RWPE1 (cell line): ENCODE data around the gene SPATC1L.

ENCODE experiments used
- CTCF ChIA-PET: fragments of 350-600 bp; sonication (Branson Sonifier 250); formaldehyde crosslinking; extraction: SDS; loops from one replicate; lab custom pipeline; 2021; lab: Yijun Ruan, JAX
- POLR2A ChIA-PET: fragments of 400-600 bp; formaldehyde crosslinking; extraction: SDS; loops from one replicate; lab custom pipeline; 2020; ENCODE audit warnings: antibody characterized with exemption; ENCODE audit not compliant: low non-redundant PET; lab: Yijun Ruan, JAX
- DNase-seq: peaks from one replicate; pipeline ENCODE4 v3.0.0; 2012; ENCODE audit warnings: low spot score
- H3K27ac ChIP-seq: fragments of 450-650 bp; 2 replicates; pipeline ENCODE4 v1.5.1; 2017
- TF ChIP-seq, protein P1 (sequence below): fragments of 450-650 bp; conservative IDR thresholded peaks from 2 replicates; pipeline ENCODE4 v1.5.1; 2017; ENCODE audit warnings: low read depth, mild to moderate bottlenecking

SPATC1L gene

DNA sequence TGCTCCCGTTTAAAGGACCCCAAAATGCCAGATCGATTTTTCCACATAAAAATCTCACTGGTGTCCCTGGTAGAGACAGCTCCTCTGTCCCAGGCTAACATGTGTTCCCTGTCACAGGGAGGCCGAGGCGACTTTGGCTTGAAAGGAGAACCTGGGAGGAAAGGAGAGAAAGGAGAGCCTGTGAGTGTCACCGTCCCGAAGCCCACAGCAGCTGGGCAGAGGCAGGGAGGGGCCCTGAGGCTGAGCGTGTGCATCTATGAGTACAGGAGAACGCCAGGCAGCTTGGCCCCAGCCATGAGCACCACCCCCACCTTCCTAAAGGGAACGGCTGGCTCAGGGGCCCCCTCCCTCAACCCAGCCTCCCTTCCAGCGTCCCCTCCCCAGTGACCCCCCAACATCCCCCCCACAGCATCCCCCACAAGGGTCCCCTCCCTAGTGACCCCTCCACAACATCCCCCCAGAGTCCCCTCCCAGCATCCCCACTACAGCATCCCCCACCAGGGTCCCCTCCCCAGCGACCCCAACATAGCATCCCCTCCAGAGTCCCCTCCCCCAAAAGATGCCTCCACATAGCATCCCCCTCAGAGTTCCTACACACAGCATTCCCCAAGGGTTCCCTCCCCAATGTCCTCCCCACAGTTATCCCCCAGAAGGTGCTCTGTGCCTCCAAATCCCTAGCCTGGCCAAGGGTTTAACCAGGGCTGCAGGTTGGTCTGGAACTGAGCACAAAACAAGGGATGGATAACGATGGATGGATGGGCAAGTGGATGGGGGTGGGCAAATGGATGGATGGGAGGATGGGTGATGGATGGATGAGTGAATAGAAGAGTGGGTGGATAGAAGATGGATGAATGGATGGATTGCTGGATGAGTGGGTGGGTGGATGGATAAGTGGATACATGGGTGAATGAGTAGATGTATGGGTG lies 61.2 kb downstream of the SPATC1L start:
- ChIA-PET CTCF (interaction anchor here (1.2 kb wide), 1 partner anchor 20 kb away, joined by 5 read pairs; no protein-coding TSS in a partner anchor), POLR2A (no interaction called here)
- DNase-seq: no peak
- H3K27ac ChIP-seq: peak overlapping the region; percentile 32; the same call in 1 of the 2 replicates
- TF ChIP-seq, protein P1, sequence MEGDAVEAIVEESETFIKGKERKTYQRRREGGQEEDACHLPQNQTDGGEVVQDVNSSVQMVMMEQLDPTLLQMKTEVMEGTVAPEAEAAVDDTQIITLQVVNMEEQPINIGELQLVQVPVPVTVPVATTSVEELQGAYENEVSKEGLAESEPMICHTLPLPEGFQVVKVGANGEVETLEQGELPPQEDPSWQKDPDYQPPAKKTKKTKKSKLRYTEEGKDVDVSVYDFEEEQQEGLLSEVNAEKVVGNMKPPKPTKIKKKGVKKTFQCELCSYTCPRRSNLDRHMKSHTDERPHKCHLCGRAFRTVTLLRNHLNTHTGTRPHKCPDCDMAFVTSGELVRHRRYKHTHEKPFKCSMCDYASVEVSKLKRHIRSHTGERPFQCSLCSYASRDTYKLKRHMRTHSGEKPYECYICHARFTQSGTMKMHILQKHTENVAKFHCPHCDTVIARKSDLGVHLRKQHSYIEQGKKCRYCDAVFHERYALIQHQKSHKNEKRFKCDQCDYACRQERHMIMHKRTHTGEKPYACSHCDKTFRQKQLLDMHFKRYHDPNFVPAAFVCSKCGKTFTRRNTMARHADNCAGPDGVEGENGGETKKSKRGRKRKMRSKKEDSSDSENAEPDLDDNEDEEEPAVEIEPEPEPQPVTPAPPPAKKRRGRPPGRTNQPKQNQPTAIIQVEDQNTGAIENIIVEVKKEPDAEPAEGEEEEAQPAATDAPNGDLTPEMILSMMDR: no peak

DNA sequence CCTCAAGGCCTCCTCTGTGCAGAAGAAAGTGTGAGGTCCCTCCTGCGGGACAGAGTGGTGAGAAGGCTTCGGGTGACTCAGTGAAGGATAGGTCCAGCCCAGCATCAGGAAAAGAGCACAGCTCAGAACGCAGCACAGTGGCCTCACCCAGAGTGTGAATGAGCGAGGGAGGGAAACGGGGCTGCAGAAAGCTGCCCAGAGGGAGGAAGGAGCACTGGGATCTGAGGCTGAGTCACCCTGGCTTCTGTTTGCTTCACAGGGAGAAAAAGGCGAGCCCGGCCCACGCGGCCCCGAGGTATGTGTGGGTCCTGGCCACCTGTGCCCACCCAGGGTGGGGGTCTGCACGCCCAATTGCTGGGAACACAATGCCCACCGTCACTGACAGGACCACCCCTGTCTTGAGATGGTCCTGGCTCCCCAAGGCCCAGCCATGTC lies 62.0 kb downstream of the SPATC1L start:
- POLR2A ChIA-PET: no interaction called here
- H3K27ac ChIP-seq: peak overlapping the region; percentile 32
- CTCF ChIA-PET: interaction anchor here (0.7 to 1.2 kb wide), 3 partner anchors 21 to 899 kb away, joined by 3 to 5 read pairs (median 5); no protein-coding TSS in a partner anchor
- DNase-seq: peak; percentile 43
- TF ChIP-seq, protein P1: no peak

DNA sequence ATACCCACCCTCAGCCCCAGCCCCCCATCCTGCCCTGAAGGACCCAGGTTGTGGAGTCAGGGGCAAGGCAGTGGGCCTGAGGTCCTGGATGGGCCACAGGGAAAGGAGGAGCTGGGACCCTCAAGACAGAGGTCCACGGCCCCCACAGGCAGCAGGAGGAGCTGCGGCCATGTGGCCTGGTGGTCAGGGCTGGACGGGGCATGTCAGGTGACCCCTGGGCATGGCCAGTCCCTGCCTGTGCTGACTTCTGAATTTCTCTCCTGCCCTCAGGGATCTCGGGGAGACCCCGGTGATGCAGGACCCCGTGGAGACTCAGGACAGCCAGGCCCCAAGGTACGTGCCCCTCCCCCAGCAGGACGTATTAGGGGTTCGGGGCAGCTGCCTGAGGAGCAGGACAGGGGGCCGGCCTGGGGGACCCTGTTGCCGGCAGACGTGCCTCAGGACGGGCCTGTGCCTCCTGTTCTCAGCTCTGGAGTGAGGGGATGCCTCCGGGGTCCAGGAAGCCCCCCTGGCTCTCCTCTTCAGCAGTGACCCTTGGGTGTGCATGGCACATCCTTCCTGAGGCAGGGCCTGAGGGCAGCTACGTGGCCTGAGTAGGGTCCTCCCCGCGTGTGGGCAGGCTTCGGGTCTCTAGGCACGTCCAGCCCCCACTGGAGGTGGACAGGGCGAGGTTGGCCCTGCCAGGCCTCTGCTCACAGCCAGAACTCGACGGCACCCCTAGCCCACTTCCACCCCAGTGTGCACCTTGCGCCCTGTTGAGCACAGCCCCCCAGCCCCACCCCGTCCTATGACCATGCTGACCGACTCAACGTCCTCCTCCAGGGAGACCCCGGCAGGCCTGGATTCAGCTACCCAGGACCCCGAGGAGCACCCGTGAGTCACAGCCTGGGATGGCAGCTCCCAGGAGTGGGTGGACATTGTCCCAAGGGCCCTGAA lies 62.7 kb downstream of the SPATC1L start:
- ChIA-PET CTCF (interaction anchor here (0.7 to 1.7 kb wide), 4 partner anchors 22 to 898 kb away, joined by 3 to 6 read pairs (median 5); no protein-coding TSS in a partner anchor), POLR2A (no interaction called here)
- no peak for DNase-seq
- TF ChIP-seq, protein P1: no peak
- peak overlapping the region; percentile 32 for H3K27ac ChIP-seq

GRCh38 chr21:46120301-46121285 lies 63.7 kb downstream of the SPATC1L start:
- TF ChIP-seq, protein P1: no peak
- CTCF ChIA-PET: interaction anchor here (1.7 kb wide), 1 partner anchor 147 kb away, joined by 6 read pairs; no protein-coding TSS in a partner anchor
- POLR2A ChIA-PET: no interaction called here
- no peak for DNase-seq
- no peak overlapping the region for H3K27ac ChIP-seq

GRCh38 chr21:46119637-46120271 lies 64.5 kb downstream of the SPATC1L start:
- ChIA-PET CTCF (interaction anchor here (1.7 kb wide), 1 partner anchor 146 kb away, joined by 6 read pairs; no protein-coding TSS in a partner anchor), POLR2A (no interaction called here)
- H3K27ac ChIP-seq: no peak overlapping the region
- no peak for DNase-seq
- TF ChIP-seq, protein P1: no peak
